Tibial artery (tissue), 4 donors: ENCODE data around the gene DACH1.

Source experiments
- DNase-seq, 2 donors: peaks; one replicate each; pipeline ENCODE4 v3.0.0-alpha.2; 2019
- H3K27ac ChIP-seq, 2 donors: fragments of 200-600 bp; sonication (generic) in 1 of 2; 1 replicate in 1 of 2; 2 replicates in 1 of 2; pipeline ENCODE4 v1.5.1; 2018 to 2019; ENCODE audit warnings: mild to moderate bottlenecking in 1 of 2
- H3K27me3 ChIP-seq, 2 donors: fragments of 200-600 bp; sonication (generic) in 1 of 2; one replicate each; pipeline versions ENCODE4 v1.5.1 to v1.6.0; 2016 to 2019
- H3K36me3 ChIP-seq, 3 donors: fragments of 200-600 bp; sonication (generic) in 2 of 3; one replicate each; pipeline ENCODE4 v1.5.1; 2016 to 2019; ENCODE audit warnings: mild to moderate bottlenecking in 2 of 3
- H3K4me1 ChIP-seq, 4 donors: fragments of 200-600 bp; sonication (generic) in 2 of 4; 1 replicate in 3 of 4; 2 replicates in 1 of 4; pipeline ENCODE4 v1.5.1; 2016 to 2019
- H3K4me3 ChIP-seq, 2 donors: fragments of 200-600 bp; sonication (generic) in 1 of 2; 1 replicate in 1 of 2; 2 replicates in 1 of 2; pipeline ENCODE4 v1.5.1; 2018 to 2019; ENCODE audit warnings: mild to moderate bottlenecking in 2 of 2
- H3K9me3 ChIP-seq, 3 donors: fragments of 200-600 bp; sonication (generic) in 1 of 3; one replicate each; pipeline ENCODE4 v1.5.1; 2016 to 2019
- intact Hi-C: fragments of 100-400 bp; cut with DNase I; formaldehyde crosslinking; loops from one replicate; pipeline ENCODE4 v1.15.0; 2023; ENCODE audit warnings: low total_unique reads
- TF ChIP-seq, protein P1 (sequence below), 2 experiments: fragments of 200-600 bp in 1 of 2; fragments of 450-650 bp in 1 of 2; IDR thresholded peaks; one replicate each; pipeline ENCODE4 v1.5.1; 2017 to 2019; ENCODE audit warnings: antibody characterized with exemption in 2 of 2, mild to moderate bottlenecking in 1 of 2, moderate library complexity in 1 of 2

The DACH1 gene

DNA sequence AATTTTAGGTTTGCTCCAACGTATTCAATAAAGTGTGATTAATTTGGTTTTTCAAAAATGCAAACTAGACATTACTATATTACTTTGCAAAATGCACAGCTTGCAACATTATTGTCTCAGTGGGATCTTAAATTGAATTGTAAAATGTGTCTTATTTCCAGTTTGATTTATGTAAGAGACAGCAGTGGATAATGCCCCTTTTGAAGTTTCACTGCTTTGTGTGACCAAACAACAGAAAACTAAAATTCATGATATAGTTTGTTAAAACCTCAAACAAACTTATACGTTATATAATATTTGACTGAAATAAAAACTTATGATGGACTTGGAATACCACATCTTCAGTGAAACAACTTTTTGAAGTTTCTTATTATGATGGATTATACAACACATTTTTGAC lies 279.8 kb downstream of the DACH1 start:
- Histone ChIP-seq H3K36me3 (no peaks in the 10 kb centered on the region), H3K27ac (no peak overlapping the region), H3K4me3 (no peak overlapping the region), H3K4me1 (no peaks in the 10 kb centered on the region), H3K9me3 (no peaks in the 10 kb centered on the region), H3K27me3 (no peaks in the 10 kb centered on the region)
- intact Hi-C loops: no loop called here
- TF ChIP-seq, protein P1, sequence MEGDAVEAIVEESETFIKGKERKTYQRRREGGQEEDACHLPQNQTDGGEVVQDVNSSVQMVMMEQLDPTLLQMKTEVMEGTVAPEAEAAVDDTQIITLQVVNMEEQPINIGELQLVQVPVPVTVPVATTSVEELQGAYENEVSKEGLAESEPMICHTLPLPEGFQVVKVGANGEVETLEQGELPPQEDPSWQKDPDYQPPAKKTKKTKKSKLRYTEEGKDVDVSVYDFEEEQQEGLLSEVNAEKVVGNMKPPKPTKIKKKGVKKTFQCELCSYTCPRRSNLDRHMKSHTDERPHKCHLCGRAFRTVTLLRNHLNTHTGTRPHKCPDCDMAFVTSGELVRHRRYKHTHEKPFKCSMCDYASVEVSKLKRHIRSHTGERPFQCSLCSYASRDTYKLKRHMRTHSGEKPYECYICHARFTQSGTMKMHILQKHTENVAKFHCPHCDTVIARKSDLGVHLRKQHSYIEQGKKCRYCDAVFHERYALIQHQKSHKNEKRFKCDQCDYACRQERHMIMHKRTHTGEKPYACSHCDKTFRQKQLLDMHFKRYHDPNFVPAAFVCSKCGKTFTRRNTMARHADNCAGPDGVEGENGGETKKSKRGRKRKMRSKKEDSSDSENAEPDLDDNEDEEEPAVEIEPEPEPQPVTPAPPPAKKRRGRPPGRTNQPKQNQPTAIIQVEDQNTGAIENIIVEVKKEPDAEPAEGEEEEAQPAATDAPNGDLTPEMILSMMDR (IDR thresholded peaks at IDR 0.05): no peak
- DNase-seq: no peak

DNA sequence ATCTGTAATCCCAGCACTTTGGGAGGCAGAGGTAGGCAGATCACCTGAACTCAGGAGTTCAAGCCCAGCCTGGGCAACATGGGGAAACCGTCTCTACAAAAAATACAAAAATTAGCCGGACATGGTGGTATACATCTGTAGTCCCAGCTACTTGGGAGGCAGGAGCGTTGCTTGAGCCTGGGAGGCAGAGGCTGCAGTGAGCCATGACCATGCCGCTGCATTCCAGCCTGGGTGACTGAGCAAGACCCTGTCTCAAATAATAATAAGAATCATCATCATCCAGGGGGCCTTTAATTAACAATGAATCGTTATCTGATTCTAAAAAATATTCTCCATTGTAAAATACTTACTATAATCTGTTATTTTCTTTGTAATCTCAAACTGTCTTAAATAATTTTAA lies 283.4 kb downstream of the DACH1 start:
- intact Hi-C loops: no loop called here
- DNase-seq: no peak

DNA sequence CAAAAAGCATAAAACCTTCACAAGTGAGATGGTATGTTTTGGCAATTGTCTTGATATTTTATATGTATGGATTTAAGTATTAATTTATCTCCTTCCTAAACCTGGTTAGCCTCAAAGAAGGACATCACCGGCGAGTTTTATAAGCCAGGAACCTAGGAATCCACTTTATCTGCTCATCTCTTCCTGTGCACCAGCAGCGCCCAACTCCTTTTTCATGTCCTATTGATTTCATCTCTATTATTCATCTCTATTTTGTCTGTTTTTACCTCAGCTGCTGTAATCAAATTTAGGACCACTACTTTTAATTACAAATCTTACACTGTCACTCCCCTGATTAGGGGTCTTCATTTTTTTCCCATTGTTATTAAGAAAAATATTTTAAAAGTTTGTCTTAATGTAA lies 286.4 kb downstream of the DACH1 start:
- intact Hi-C loops: no loop called here
- TF ChIP-seq, protein P1 (IDR thresholded peaks at IDR 0.05): no peak
- H3K4me3 ChIP-seq: no peak overlapping the region
- no peaks in the 10 kb centered on the region for H3K27me3 ChIP-seq
- H3K9me3 ChIP-seq: no peaks in the 10 kb centered on the region
- DNase-seq: no peak
- no peaks in the 10 kb centered on the region for H3K4me1 ChIP-seq
- H3K27ac ChIP-seq: no peak overlapping the region
- H3K36me3 ChIP-seq: no peaks in the 10 kb centered on the region

More for the DNA sequence above, 283.4 kb downstream of the DACH1 start:
- Histone ChIP-seq H3K27me3 (no peaks in the 10 kb centered on the region), H3K4me3 (no peak overlapping the region), H3K36me3 (no peaks in the 10 kb centered on the region), H3K27ac (no peak overlapping the region), H3K4me1 (no peaks in the 10 kb centered on the region), H3K9me3 (no peaks in the 10 kb centered on the region)
- TF ChIP-seq, protein P1 (IDR thresholded peaks at IDR 0.05): no peak

DNA sequence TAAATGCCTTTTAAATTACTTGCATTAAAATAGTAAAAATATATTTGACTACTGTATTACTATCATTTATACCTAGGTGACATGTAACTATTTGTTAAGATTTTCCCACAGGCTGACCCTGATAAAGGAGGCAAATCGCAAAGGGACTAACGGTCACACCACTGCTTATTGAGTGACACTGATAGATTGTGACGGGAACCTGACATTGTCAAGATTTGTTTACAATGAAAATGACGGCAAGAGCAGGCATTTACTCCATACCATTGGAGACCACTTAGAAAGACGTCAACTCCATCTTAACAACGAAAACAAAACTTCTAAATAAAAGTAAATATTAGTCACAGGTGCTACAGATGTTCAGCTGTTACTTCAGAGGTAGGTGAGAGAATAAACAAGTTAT lies 289.0 kb downstream of the DACH1 start:
- intact Hi-C loops: no loop called here
- Histone ChIP-seq H3K4me1 (no peaks in the 10 kb centered on the region), H3K27me3 (no peaks in the 10 kb centered on the region), H3K27ac (no peak overlapping the region), H3K36me3 (no peaks in the 10 kb centered on the region), H3K4me3 (no peak overlapping the region), H3K9me3 (no peaks in the 10 kb centered on the region)
- TF ChIP-seq, protein P1 (IDR thresholded peaks at IDR 0.05): no peak
- no peak for DNase-seq

DNA sequence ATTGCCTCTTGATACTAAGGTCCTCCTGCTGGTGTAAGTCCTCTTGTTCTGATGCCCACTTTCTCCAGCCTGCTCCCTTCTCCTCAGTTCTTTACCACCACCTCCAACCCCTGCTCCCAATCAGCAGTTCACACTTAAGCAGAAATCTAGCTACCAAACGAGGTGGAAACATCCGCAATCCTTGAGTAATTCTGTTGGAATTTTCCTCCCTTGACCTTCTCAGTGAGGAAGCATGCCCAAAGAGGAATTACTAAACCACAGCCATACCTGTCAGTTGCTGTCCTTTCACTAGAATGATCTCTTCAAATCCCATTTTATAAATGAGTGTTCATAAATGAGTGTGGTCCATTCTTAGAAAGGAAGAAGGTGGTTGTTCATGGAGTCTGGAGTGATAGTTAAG lies 289.9 kb downstream of the DACH1 start:
- H3K27me3 ChIP-seq: no peaks in the 10 kb centered on the region
- DNase-seq: no peak
- intact Hi-C loops: no loop called here
- H3K9me3 ChIP-seq: no peaks in the 10 kb centered on the region
- H3K36me3 ChIP-seq: no peaks in the 10 kb centered on the region
- TF ChIP-seq, protein P1 (IDR thresholded peaks at IDR 0.05): no peak
- no peak overlapping the region for H3K4me3 ChIP-seq
- H3K4me1 ChIP-seq: no peaks in the 10 kb centered on the region
- H3K27ac ChIP-seq: no peak overlapping the region

DNA sequence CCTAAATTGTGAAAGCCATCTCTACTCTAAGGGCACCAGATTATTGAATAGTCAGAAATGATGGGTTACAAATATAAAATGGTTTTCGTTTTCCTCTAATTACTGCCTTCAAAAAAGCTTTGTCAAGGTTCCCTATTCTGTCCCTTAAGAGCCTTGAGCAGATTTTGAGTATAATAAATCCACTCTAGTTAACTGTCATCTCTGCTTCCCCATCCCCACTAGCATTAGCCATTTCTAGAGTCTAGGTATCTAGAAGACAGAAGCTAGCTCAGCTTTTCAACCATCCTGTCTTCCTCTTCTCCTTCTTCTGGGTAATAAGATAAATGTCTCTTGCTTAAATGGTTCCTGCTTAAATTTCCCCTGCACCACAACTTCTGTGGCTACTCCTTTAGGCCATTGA lies 290.4 kb downstream of the DACH1 start:
- Histone ChIP-seq H3K9me3 (no peaks in the 10 kb centered on the region), H3K27ac (no peak overlapping the region), H3K27me3 (no peaks in the 10 kb centered on the region), H3K4me3 (no peak overlapping the region), H3K4me1 (no peaks in the 10 kb centered on the region), H3K36me3 (no peaks in the 10 kb centered on the region)
- intact Hi-C loops: no loop called here
- TF ChIP-seq, protein P1 (IDR thresholded peaks at IDR 0.05): no peak
- no peak for DNase-seq
